IMR-90 (cell line): Measurements from ENCODE around the gene DDN. TPM values are rescaled to one million over a fixed set of nuclear protein-coding genes. Genes with fewer than 3 reads are reported as not detected.

Experiments used
- ATAC-seq: fragments of 200-7000 bp; cut with Tn5 transposase; 2 replicates; pipeline ENCODE4 v1.9.1; 2020; ENCODE audit warnings: low read depth, mild to moderate bottlenecking, moderate library complexity
- BruUV-seq: library from RNA; stranded (reverse); fragments of 400-500 nt; replicated peaks from 2 replicates; lab custom pipeline; 2021; lab: Mats Ljungman, UMichigan
- CTCF ChIA-PET: fragments of 300-600 bp; formaldehyde crosslinking; extraction: SDS; loops from one replicate; lab custom pipeline; 2021; ENCODE audit warnings: antibody characterized with exemption; lab: Yijun Ruan, JAX
- POLR2A ChIA-PET: fragments of 300-600 bp; sonication (Branson Sonifier 250); formaldehyde crosslinking; loops from one replicate; lab custom pipeline; 2022; ENCODE audit warnings: antibody characterized with exemption; ENCODE audit not compliant: unreplicated experiment; lab: Charles Lee
- DNase-seq: peaks from one replicate; pipeline ENCODE4 v3.0.0; 2013
- H2AFZ ChIP-seq: replicated peaks from 2 replicates; pipeline ENCODE3; 2013; ENCODE audit warnings: low read length, mild to moderate bottlenecking; ENCODE audit not compliant: poor library complexity
- H2AK5ac ChIP-seq: 2 replicates; pipeline ENCODE4 v1.6.1; 2013; ENCODE audit warnings: low read depth, low read length, inconsistent platforms
- H2AK9ac ChIP-seq: replicated peaks from 2 replicates; pipeline ENCODE3; 2013; ENCODE audit warnings: mild to moderate bottlenecking, low read depth, low read length, moderate library complexity; ENCODE audit not compliant: poor library complexity
- H2BK120ac ChIP-seq: 2 replicates; pipeline ENCODE4 v1.6.1; 2013; ENCODE audit warnings: low read depth, low read length, inconsistent platforms
- H2BK15ac ChIP-seq: 3 replicates; pipeline ENCODE4 v1.6.1; 2013; ENCODE audit warnings: low read depth, low read length, inconsistent platforms
- H2BK20ac ChIP-seq: 2 replicates; pipeline ENCODE4 v1.6.1; 2013; ENCODE audit warnings: low read depth, mild to moderate bottlenecking, inconsistent platforms, low read length, moderate library complexity
- H2BK5ac ChIP-seq: 2 replicates; pipeline ENCODE4 v1.6.1; 2013; ENCODE audit warnings: mild to moderate bottlenecking, low read depth, low read length, inconsistent platforms; ENCODE audit not compliant: poor library complexity, severe bottlenecking
- H3K14ac ChIP-seq: replicated peaks from 2 replicates; pipeline ENCODE4 v1.6.1; 2013; ENCODE audit warnings: low read depth, low read length, inconsistent platforms
- H3K18ac ChIP-seq: 2 replicates; pipeline ENCODE4 v1.6.1; 2013; ENCODE audit warnings: low read depth, low read length, control low read depth
- H3K23ac ChIP-seq: 2 replicates; pipeline ENCODE4 v1.6.1; 2013; ENCODE audit warnings: low read depth, low read length, inconsistent platforms
- H3K27ac ChIP-seq: 2 replicates; pipeline ENCODE4 v1.5.1; 2013; ENCODE audit warnings: mild to moderate bottlenecking, control low read depth, low read length; ENCODE audit not compliant: insufficient read depth
- H3K27me3 ChIP-seq: 2 replicates; pipeline ENCODE4 v1.6.1; 2013; ENCODE audit warnings: low read length; ENCODE audit not compliant: control insufficient read depth, insufficient read depth
- H3K36me3 ChIP-seq: 2 replicates; pipeline ENCODE4 v1.6.1; 2013; ENCODE audit warnings: low read length, mixed read lengths; ENCODE audit not compliant: control insufficient read depth, insufficient read depth
- H3K4ac ChIP-seq: 2 replicates; pipeline ENCODE4 v1.6.1; 2013; ENCODE audit warnings: low read depth, low read length, inconsistent platforms
- H3K4me1 ChIP-seq: 2 replicates; pipeline ENCODE4 v1.6.1; 2013; ENCODE audit warnings: low read length, mixed read lengths; ENCODE audit not compliant: control insufficient read depth, insufficient read depth
- H3K4me2 ChIP-seq: 2 replicates; pipeline ENCODE4 v1.6.1; 2013; ENCODE audit warnings: low read depth, mild to moderate bottlenecking, control low read depth, low read length, moderate library complexity
- H3K4me3 ChIP-seq: 2 replicates; pipeline ENCODE4 v1.5.1; 2013; ENCODE audit warnings: low read depth, mild to moderate bottlenecking, control low read depth, low read length, moderate library complexity; ENCODE audit not compliant: insufficient read depth
- H3K56ac ChIP-seq: 2 replicates; pipeline ENCODE4 v1.6.1; 2013; ENCODE audit warnings: low read length, inconsistent platforms; ENCODE audit not compliant: insufficient read depth; ENCODE audit errors: extremely low read depth
- H3K79me1 ChIP-seq, 2 experiments: 2 replicates each; pipeline ENCODE4 v1.6.1; 2013; ENCODE audit warnings: low read length in 2 of 2, inconsistent platforms in 1 of 2, low read depth in 1 of 2
- H3K9ac ChIP-seq: 2 replicates; pipeline ENCODE4 v1.6.1; 2013; ENCODE audit warnings: low read depth, low read length, control low read depth
- H3K9me1 ChIP-seq: 2 replicates; pipeline ENCODE4 v1.6.1; 2013; ENCODE audit warnings: low read length, inconsistent platforms; ENCODE audit not compliant: insufficient read depth
- H3K9me3 ChIP-seq: 2 replicates; pipeline ENCODE4 v1.6.1; 2013; ENCODE audit warnings: low read length; ENCODE audit not compliant: control insufficient read depth, insufficient read depth
- H4K20me1 ChIP-seq: 2 replicates; pipeline ENCODE4 v1.6.1; 2013; ENCODE audit warnings: low read length, inconsistent platforms; ENCODE audit not compliant: insufficient read depth
- H4K5ac ChIP-seq: 2 replicates; pipeline ENCODE4 v1.6.1; 2013; ENCODE audit warnings: mild to moderate bottlenecking, low read depth, low read length, control low read depth
- H4K8ac ChIP-seq, 2 experiments: 2 replicates each; pipeline ENCODE4 v1.6.1; 2013; ENCODE audit warnings: low read depth in 2 of 2, low read length in 2 of 2, control low read depth in 1 of 2, inconsistent platforms in 1 of 2
- H4K91ac ChIP-seq: 2 replicates; pipeline ENCODE4 v1.6.1; 2013; ENCODE audit warnings: low read depth, low read length, inconsistent platforms; ENCODE audit not compliant: insufficient read depth
- BHLHE40 ChIP-seq: fragments of 150-350 bp; IDR thresholded peaks from 2 replicates; pipeline ENCODE4 v1.6.1; 2016; ENCODE audit warnings: mild to moderate bottlenecking, low read depth, low read length
- CEBPB ChIP-seq: IDR thresholded peaks from 2 replicates; pipeline ENCODE4 v1.6.1; 2012; ENCODE audit warnings: low read depth, low read length, improper control_type of control experiment
- CHD1 ChIP-seq: IDR thresholded peaks from 2 replicates; pipeline ENCODE4 v1.6.1; 2012; ENCODE audit warnings: low read depth, low read length, improper control_type of control experiment
- FOS ChIP-seq: fragments of 150-350 bp; IDR thresholded peaks from 2 replicates; pipeline ENCODE4 v1.6.1; 2016; ENCODE audit warnings: low read depth, low read length
- MAFK ChIP-seq: IDR thresholded peaks from 2 replicates; pipeline ENCODE4 v1.6.1; 2012; ENCODE audit warnings: low read depth, low read length, improper control_type of control experiment
- MAZ ChIP-seq: IDR thresholded peaks from 2 replicates; pipeline ENCODE4 v1.6.1; 2012; ENCODE audit warnings: low read depth, mild to moderate bottlenecking, low read length, improper control_type of control experiment, moderate library complexity, borderline replicate concordance
- MXI1 ChIP-seq: IDR thresholded peaks from 2 replicates; pipeline ENCODE4 v1.6.1; 2012; ENCODE audit warnings: low read depth, mild to moderate bottlenecking, low read length, moderate library complexity, borderline replicate concordance
- NFE2L2 ChIP-seq: fragments of 150-350 bp; IDR thresholded peaks from 2 replicates; pipeline ENCODE4 v1.6.1; 2016; ENCODE audit warnings: low read depth, mild to moderate bottlenecking, low read length
- POLR2A ChIP-seq: IDR thresholded peaks from 2 replicates; pipeline ENCODE4 v1.6.1; 2012; ENCODE audit warnings: mild to moderate bottlenecking, low read depth, low read length
- RAD21 ChIP-seq: IDR thresholded peaks from 2 replicates; pipeline ENCODE4 v1.6.1; 2012; ENCODE audit warnings: low read length, improper control_type of control experiment
- RCOR1 ChIP-seq: IDR thresholded peaks from 2 replicates; pipeline ENCODE4 v1.6.1; 2012; ENCODE audit warnings: mild to moderate bottlenecking, low read length, improper control_type of control experiment; ENCODE audit not compliant: insufficient replicate concordance
- RFX5 ChIP-seq: IDR thresholded peaks from 2 replicates; pipeline ENCODE4 v1.8.0; 2012; ENCODE audit warnings: low read depth, mild to moderate bottlenecking, low read length, moderate library complexity
- SMC3 ChIP-seq: fragments of 150-350 bp; IDR thresholded peaks from 2 replicates; pipeline ENCODE4 v1.6.1; 2016; ENCODE audit warnings: low read depth, mild to moderate bottlenecking, antibody characterized with exemption, low read length, moderate library complexity
- WGBS, 2 experiments: methylation state at CpG; one replicate each; pipeline versions ENCODE4 v1.1.5 to v1.1.7; 2013; ENCODE audit warnings: missing lambda C conversion rate in 2 of 2; ENCODE audit not compliant: insufficient read length in 1 of 2; ENCODE audit errors: extremely low coverage in 2 of 2; 5-methylcytosine and 5-hydroxymethylcytosine counted together
- dilution Hi-C: fragments of 300-500 bp; cut with HindIII; formaldehyde crosslinking; loops from one replicate; pipeline ENCODE4 v1.14.3; 2018; ENCODE audit warnings: low sequenced_read_pairs; ENCODE audit not compliant: unreplicated experiment
- in situ Hi-C: fragments of 300-500 bp; cut with MboI; formaldehyde crosslinking; loops from 3 replicates; pipeline ENCODE4 v1.14.3; 2019; ENCODE audit warnings: low sequenced_read_pairs, inconsistent platforms, mixed read lengths
- intact Hi-C: fragments of 100-400 bp; cut with micrococcal nuclease; formaldehyde crosslinking; loops from 2 replicates; pipeline ENCODE4 v1.10.0; 2022
- polyA plus RNA-seq, 3 experiments: library from polyadenylated mRNA; depleted of rRNA; stranded (reverse); fragments of >200 nt; gene quantifications; 2 replicates each; pipeline ENCODE4 v1.2.3, GENCODE V29; 2012; ENCODE audit warnings: low replicate concordance in 1 of 3
- total RNA-seq: library from RNA; depleted of rRNA; stranded (reverse); fragments of >200 nt; gene quantifications from 2 replicates; pipeline ENCODE4 v1.2.3, GENCODE V29; 2012
- TF ChIP-seq, protein P1 (sequence below): fragments of 150-350 bp; IDR thresholded peaks from 2 replicates; pipeline ENCODE4 v1.6.1; 2017; ENCODE audit warnings: mild to moderate bottlenecking, antibody characterized with exemption, low read length, low read depth
- TF ChIP-seq, protein P2 (sequence below): conservative IDR thresholded peaks from 2 replicates; pipeline ENCODE4 v1.5.1; 2012; ENCODE audit warnings: mild to moderate bottlenecking, low read depth, low read length, improper control_type of control experiment
- TF ChIP-seq, protein P3 (sequence below): fragments of 150-350 bp; IDR thresholded peaks from 2 replicates; pipeline ENCODE4 v1.6.1; 2016; ENCODE audit warnings: low read depth, mild to moderate bottlenecking, low read length, moderate library complexity, borderline replicate concordance

Gene DDN
- total and polyA plus RNA-seq, 2 of the 4 experiments (the other 2 are of a cell fraction), result 0.18 to 0.21 TPM

DNA sequence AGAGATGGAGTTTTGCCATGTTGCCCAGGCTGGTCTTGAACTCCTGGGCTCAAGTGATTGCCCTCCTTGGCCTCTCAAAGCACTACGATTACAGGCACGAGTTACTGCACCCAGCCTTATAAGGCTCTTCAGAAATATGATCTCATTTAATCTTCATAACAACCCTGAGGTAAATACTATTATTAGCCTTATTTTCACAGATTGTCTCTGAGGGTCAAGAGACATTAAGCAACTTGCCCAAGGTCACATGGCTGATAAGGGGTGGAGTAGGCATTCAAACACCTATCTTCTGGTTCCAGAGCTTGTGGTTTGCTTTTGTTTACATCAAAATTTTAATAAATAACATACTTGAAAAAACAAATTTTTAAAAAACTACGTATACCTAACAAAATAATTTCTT is 14.3 kb upstream of the DDN start:
- ChIA-PET CTCF (no interaction called here), POLR2A (no interaction called here)
- TF ChIP-seq RAD21, result no peak
- TF ChIP-seq POLR2A, result no peak
- TF ChIP-seq, protein P1, sequence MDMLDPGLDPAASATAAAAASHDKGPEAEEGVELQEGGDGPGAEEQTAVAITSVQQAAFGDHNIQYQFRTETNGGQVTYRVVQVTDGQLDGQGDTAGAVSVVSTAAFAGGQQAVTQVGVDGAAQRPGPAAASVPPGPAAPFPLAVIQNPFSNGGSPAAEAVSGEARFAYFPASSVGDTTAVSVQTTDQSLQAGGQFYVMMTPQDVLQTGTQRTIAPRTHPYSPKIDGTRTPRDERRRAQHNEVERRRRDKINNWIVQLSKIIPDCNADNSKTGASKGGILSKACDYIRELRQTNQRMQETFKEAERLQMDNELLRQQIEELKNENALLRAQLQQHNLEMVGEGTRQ, result no peak
- TF ChIP-seq MAZ, result no peak
- TF ChIP-seq FOS, result no peak
- no peak for TF ChIP-seq CHD1
- TF ChIP-seq RCOR1, result no peak
- TF ChIP-seq, protein P2, sequence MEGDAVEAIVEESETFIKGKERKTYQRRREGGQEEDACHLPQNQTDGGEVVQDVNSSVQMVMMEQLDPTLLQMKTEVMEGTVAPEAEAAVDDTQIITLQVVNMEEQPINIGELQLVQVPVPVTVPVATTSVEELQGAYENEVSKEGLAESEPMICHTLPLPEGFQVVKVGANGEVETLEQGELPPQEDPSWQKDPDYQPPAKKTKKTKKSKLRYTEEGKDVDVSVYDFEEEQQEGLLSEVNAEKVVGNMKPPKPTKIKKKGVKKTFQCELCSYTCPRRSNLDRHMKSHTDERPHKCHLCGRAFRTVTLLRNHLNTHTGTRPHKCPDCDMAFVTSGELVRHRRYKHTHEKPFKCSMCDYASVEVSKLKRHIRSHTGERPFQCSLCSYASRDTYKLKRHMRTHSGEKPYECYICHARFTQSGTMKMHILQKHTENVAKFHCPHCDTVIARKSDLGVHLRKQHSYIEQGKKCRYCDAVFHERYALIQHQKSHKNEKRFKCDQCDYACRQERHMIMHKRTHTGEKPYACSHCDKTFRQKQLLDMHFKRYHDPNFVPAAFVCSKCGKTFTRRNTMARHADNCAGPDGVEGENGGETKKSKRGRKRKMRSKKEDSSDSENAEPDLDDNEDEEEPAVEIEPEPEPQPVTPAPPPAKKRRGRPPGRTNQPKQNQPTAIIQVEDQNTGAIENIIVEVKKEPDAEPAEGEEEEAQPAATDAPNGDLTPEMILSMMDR, result no peak
- TF ChIP-seq CEBPB, result no peak
- TF ChIP-seq RFX5, result no peak
- no peak for TF ChIP-seq MXI1
- TF ChIP-seq BHLHE40, result no peak
- TF ChIP-seq NFE2L2, result no peak
- TF ChIP-seq MAFK, result no peak
- TF ChIP-seq, protein P3, sequence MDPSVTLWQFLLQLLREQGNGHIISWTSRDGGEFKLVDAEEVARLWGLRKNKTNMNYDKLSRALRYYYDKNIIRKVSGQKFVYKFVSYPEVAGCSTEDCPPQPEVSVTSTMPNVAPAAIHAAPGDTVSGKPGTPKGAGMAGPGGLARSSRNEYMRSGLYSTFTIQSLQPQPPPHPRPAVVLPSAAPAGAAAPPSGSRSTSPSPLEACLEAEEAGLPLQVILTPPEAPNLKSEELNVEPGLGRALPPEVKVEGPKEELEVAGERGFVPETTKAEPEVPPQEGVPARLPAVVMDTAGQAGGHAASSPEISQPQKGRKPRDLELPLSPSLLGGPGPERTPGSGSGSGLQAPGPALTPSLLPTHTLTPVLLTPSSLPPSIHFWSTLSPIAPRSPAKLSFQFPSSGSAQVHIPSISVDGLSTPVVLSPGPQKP, result no peak
- TF ChIP-seq SMC3, result no peak
- no peak for ATAC-seq
- BruUV-seq, result no TSS peak
- no peak overlapping the region for H3K14ac ChIP-seq
- H3K36me3 ChIP-seq, result peaks cover 14% of the 10 kb centered on the region
- peaks cover 9% of the 10 kb centered on the region for H3K9me1 ChIP-seq
- H2AK5ac ChIP-seq, result no peak overlapping the region
- intact Hi-C loops (no loop called here), in situ Hi-C loops (no loop called here), dilution Hi-C loops (no loop called here)
- H2BK20ac ChIP-seq, result no peak overlapping the region
- H3K4me3 ChIP-seq, result no peak overlapping the region
- no peak for DNase-seq
- H3K4me1 ChIP-seq, result peaks cover 3% of the 10 kb centered on the region
- H3K4me2 ChIP-seq, result no peak overlapping the region
- no peak overlapping the region for H3K4ac ChIP-seq
- H2BK120ac ChIP-seq, result no peak overlapping the region
- H4K20me1 ChIP-seq, result peaks cover 11% of the 10 kb centered on the region; the same call in 1 of the 2 replicates
- no peak overlapping the region for H2AK9ac ChIP-seq
- H3K23ac ChIP-seq, result no peak overlapping the region
- no peak overlapping the region for H3K27ac ChIP-seq
- H3K56ac ChIP-seq, result no peak overlapping the region
- no peaks in the 10 kb centered on the region for H3K9me3 ChIP-seq
- H2BK5ac ChIP-seq, result no peak overlapping the region
- no peak overlapping the region for H4K8ac ChIP-seq
- WGBS, 2 experiments, result no CpG with 5 or more reads among the region's 3 CpGs
- H3K18ac ChIP-seq, result no peak overlapping the region
- H3K27me3 ChIP-seq, result no peaks in the 10 kb centered on the region
- no peak overlapping the region for H3K9ac ChIP-seq
- no peak overlapping the region for H2BK15ac ChIP-seq
- H4K5ac ChIP-seq, result no peak overlapping the region
- H3K79me1 ChIP-seq, result peaks cover 33 to 62% of the 10 kb centered on the region in 2 experiments
- no peak overlapping the region for H2AFZ ChIP-seq
- H4K91ac ChIP-seq, result no peak overlapping the region
